Heart left ventricle (tissue), 13 donors: Measurements from ENCODE around the gene FTCD.

Experiments
- CTCF ChIP-seq, 12 donors: fragments of 200-600 bp; sonication (generic) in 4 of 12; IDR thresholded peaks; one replicate each; pipeline versions ENCODE4 v1.5.0 to v1.8.0; 2018 to 2022; ENCODE audit warnings: antibody characterized with exemption in 12 of 12, mild to moderate bottlenecking in 5 of 12
- POLR2A ChIP-seq, 2 donors: fragments of 450-650 bp; IDR thresholded peaks; one replicate each; pipeline ENCODE4 v1.6.1; 2017; ENCODE audit warnings: antibody characterized with exemption in 2 of 2, mild to moderate bottlenecking in 2 of 2, moderate library complexity in 2 of 2
- donor health status: ischemic (EF 13 %, LVEDD 7.1; RV severe dilation, severe dysfunction).
- donor health status: DM: no; HTN: yes; CAD: no.
- donor health status: DM: no; HTN: no; CAD: no.
- donor health status: ischemic (EF 25% LVEDD 6.9; RV normal size, moderate dysfunction).
- donor health status: ischemic (EF 25% LVEDD 5.7; RV mildly dilated, moderate dysfunction).
- donor health status: ischemic (EF 35%, LVEDD 5.7; RV mildly dilated, moderate dysfunction).
- donor health status: nonischemic (EF 11% LVEDD 7.7; RV severe dilation, severe dysfunction).
- donor health status: DM: yes; HTN: yes; CAD: no.
- donor health status: PGD.
- donor health status: ischemic (EF 29% LVEDD 5.4; RV normal size, mild dysfunction).
- donor health status: nonischemic (EF 23%, LVEDD 6.1; RV moderate dilation, normal function).

- no peak for TF ChIP-seq POLR2A (IDR thresholded peaks at IDR 0.05)
- TF ChIP-seq CTCF (IDR thresholded peaks at IDR 0.05), result no peak
Measured at GRCh38 chr21:46142582-46143473, 12.6 kb downstream of the FTCD start.
